Uterus (tissue), 4 donors: ENCODE measurements around the gene MYO1D. TPM values are rescaled to one million over a fixed set of nuclear protein-coding genes. Genes with fewer than 3 reads are reported as not detected.
"Not testable (repeated sequence)": the region's sequence is repeated elsewhere in the genome, so short reads cannot be mapped to it uniquely, and the experiment has no call there.

Experiments used
- DNase-seq, 2 donors: peaks; one replicate each; pipeline ENCODE4 v3.0.0-alpha.2; 2019 to 2020
- H3K27ac ChIP-seq, 2 donors: fragments of 200-600 bp; sonication (generic); 1 replicate in 1 of 2; 2 replicates in 1 of 2; pipeline ENCODE4 v1.5.1; 2016 to 2018
- H3K27me3 ChIP-seq, 2 donors: fragments of 200-600 bp; sonication (generic); one replicate each; pipeline ENCODE4 v1.5.1; 2018 to 2019; ENCODE audit warnings: control low read depth in 1 of 2
- H3K36me3 ChIP-seq, 2 donors: fragments of 200-600 bp; sonication (generic); one replicate each; pipeline ENCODE4 v1.5.1; 2019; ENCODE audit warnings: control low read depth in 1 of 2
- H3K4me1 ChIP-seq, 2 donors: fragments of 200-600 bp; sonication (generic); one replicate each; pipeline ENCODE4 v1.5.1; 2018 to 2019; ENCODE audit warnings: control low read depth in 1 of 2
- H3K4me3 ChIP-seq, 2 donors: fragments of 200-600 bp; sonication (generic); 1 replicate in 1 of 2; 2 replicates in 1 of 2; pipeline ENCODE4 v1.5.1; 2018 to 2019; ENCODE audit warnings: mild to moderate bottlenecking in 1 of 2
- H3K9me3 ChIP-seq, 2 donors: fragments of 200-600 bp; sonication (generic); one replicate each; pipeline ENCODE4 v1.5.1; 2019; ENCODE audit warnings: control low read depth in 1 of 2
- CTCF ChIP-seq, 4 experiments: fragments of 200-600 bp in 2 of 4; fragments of 450-650 bp in 2 of 4; sonication (generic) in 2 of 4; IDR thresholded peaks; one replicate each; pipeline ENCODE4 v1.5.1; 2016 to 2019; ENCODE audit warnings: antibody characterized with exemption in 4 of 4, mild to moderate bottlenecking in 2 of 4, moderate library complexity in 1 of 4
- POLR2A ChIP-seq, 2 donors: fragments of 450-650 bp; IDR thresholded peaks; one replicate each; pipeline ENCODE4 v1.6.1; 2016; ENCODE audit warnings: antibody characterized with exemption in 2 of 2, mild to moderate bottlenecking in 1 of 2, moderate library complexity in 1 of 2
- intact Hi-C: fragments of 100-400 bp; cut with DNase I; formaldehyde crosslinking; loops from one replicate; pipeline ENCODE4 v1.15.1; 2023; ENCODE audit warnings: low total_unique reads
- total RNA-seq, 4 donors: library from RNA; depleted of rRNA in 3 of 4; stranded (reverse); fragments of >200 nt in 3 of 4; gene quantifications; one replicate each; pipeline versions ENCODE4 v1.1.0 to v1.2.4, GENCODE V29; 2014 to 2023
- donor health status: DM: yes; HTN: yes; CAD: no.

MYO1D gene
- total RNA-seq, 4 donors from 2014 or later: 20.4 to 55.2 (median 30.6) TPM

GRCh38 chr17:32656886-32657285, 220.0 kb downstream of the MYO1D start:
- no peaks in the 10 kb centered on the region for H3K27me3 ChIP-seq
- intact Hi-C loops: no loop called here
- no peak for TF ChIP-seq CTCF (IDR thresholded peaks at IDR 0.05)
- TF ChIP-seq POLR2A (IDR thresholded peaks at IDR 0.05): no peak
- H3K9me3 ChIP-seq: no peaks in the 10 kb centered on the region
- peaks cover 0 to 17% of the 10 kb centered on the region in 2 donors for H3K4me1 ChIP-seq
- DNase-seq: no peak
- H3K27ac ChIP-seq: peak overlapping the region in 1 of 2 donors; percentile 17
- no peaks in the 10 kb centered on the region for H3K36me3 ChIP-seq
- H3K4me3 ChIP-seq: no peak overlapping the region

- no peaks in the 10 kb centered on the region for H3K36me3 ChIP-seq
- peaks cover 0 to 17% of the 10 kb centered on the region in 2 donors for H3K4me1 ChIP-seq
- no peak overlapping the region for H3K4me3 ChIP-seq
- no peak for DNase-seq
- intact Hi-C loops: no loop called here
- H3K27ac ChIP-seq: no peak overlapping the region
- TF ChIP-seq CTCF (IDR thresholded peaks at IDR 0.05) (no peak), POLR2A (IDR thresholded peaks at IDR 0.05) (no peak)
- no peaks in the 10 kb centered on the region for H3K27me3 ChIP-seq
- H3K9me3 ChIP-seq: no peaks in the 10 kb centered on the region
These were observed 222.6 kb downstream of the MYO1D start for GRCh38 chr17:32654324-32654723.

- Histone ChIP-seq H3K36me3 (no peaks in the 10 kb centered on the region), H3K4me1 (no peaks in the 10 kb centered on the region), H3K4me3 (no peak overlapping the region), H3K9me3 (no peaks in the 10 kb centered on the region), H3K27me3 (no peaks in the 10 kb centered on the region), H3K27ac (no peak overlapping the region)
- no peak for TF ChIP-seq POLR2A (IDR thresholded peaks at IDR 0.05)
- DNase-seq: no peak
- intact Hi-C loops: no loop called here
These were observed 225.8 kb downstream of the MYO1D start for GRCh38 chr17:32651084-32651483.

- Histone ChIP-seq H3K4me1 (no peaks in the 10 kb centered on the region), H3K27me3 (no peaks in the 10 kb centered on the region), H3K27ac (no peak overlapping the region), H3K4me3 (no peak overlapping the region), H3K9me3 (no peaks in the 10 kb centered on the region), H3K36me3 (no peaks in the 10 kb centered on the region)
- intact Hi-C loops: no loop called here
- DNase-seq: no peak
- no peak for TF ChIP-seq CTCF (IDR thresholded peaks at IDR 0.05)
- TF ChIP-seq POLR2A (IDR thresholded peaks at IDR 0.05): no peak
These were observed 228.5 kb downstream of the MYO1D start for GRCh38 chr17:32648450-32648849.

- no peak for TF ChIP-seq POLR2A (IDR thresholded peaks at IDR 0.05)
- TF ChIP-seq CTCF (IDR thresholded peaks at IDR 0.05): no peak
- Histone ChIP-seq H3K4me3 (no peak overlapping the region), H3K36me3 (no peaks in the 10 kb centered on the region), H3K27ac (no peak overlapping the region), H3K9me3 (no peaks in the 10 kb centered on the region), H3K27me3 (no peaks in the 10 kb centered on the region), H3K4me1 (no peaks in the 10 kb centered on the region)
- intact Hi-C loops: no loop called here
- no peak for DNase-seq
These were observed 230.0 kb downstream of the MYO1D start for GRCh38 chr17:32646941-32647340.

- intact Hi-C loops, H3K4me1 ChIP-seq, H3K9me3 ChIP-seq: not testable (repeated sequence)
These were observed 235.4 kb downstream of the MYO1D start for GRCh38 chr17:32641514-32641913.

More at GRCh38 chr17:32641514-32641913, 235.4 kb downstream of the MYO1D start:
- H3K27me3 ChIP-seq, H3K4me3 ChIP-seq, H3K36me3 ChIP-seq, DNase-seq, H3K27ac ChIP-seq: not testable (repeated sequence)
